NCI-H345 treated with DMSO at 0.1 percent for 48 hours (cell line): ENCODE results near the gene NANS.
"Not testable (repeated sequence)": the region's sequence is repeated elsewhere in the genome, so short reads cannot be mapped to it uniquely, and the experiment has no call there.

ENCODE experiments used
- DNase-seq: peaks from one replicate; lab custom pipeline; 2025; ENCODE audit not compliant: unreplicated experiment; lab: John Stamatoyannopoulos, UW

The NANS gene

GRCh38 chr9:98056269-98057137 lies at the start of gene NANS:
Gene NANS, plus strand, starts transcription at chr9:98056732. Its CDS starts 77 bp downstream, at chr9:98056809.
- peak; percentile 86 for DNase-seq

- no peak for DNase-seq
Measured at GRCh38 chr9:98007251-98007928, 49.1 kb upstream of the NANS start.

GRCh38 chr9:98008764-98009163 lies 47.8 kb upstream of the NANS start:
- no peak for DNase-seq

- DNase-seq, result no peak
Measured at GRCh38 chr9:98009437-98009836, 47.1 kb upstream of the NANS start.

GRCh38 chr9:98009936-98010335 lies 46.6 kb upstream of the NANS start:
- DNase-seq, result no peak

- DNase-seq, result peak; percentile 10
Measured at GRCh38 chr9:98010445-98010844, 46.1 kb upstream of the NANS start.

GRCh38 chr9:98011122-98011521 lies 45.4 kb upstream of the NANS start:
- DNase-seq, result no peak

- no peak for DNase-seq
Measured at GRCh38 chr9:98016137-98016680, 40.3 kb upstream of the NANS start.

- no peak for DNase-seq
Measured at GRCh38 chr9:98017306-98017705, 39.2 kb upstream of the NANS start.

GRCh38 chr9:98018347-98018746 lies 38.2 kb upstream of the NANS start:
- DNase-seq, result no peak

- no peak for DNase-seq
Measured at GRCh38 chr9:98019098-98019497, 37.4 kb upstream of the NANS start.

GRCh38 chr9:98019869-98020268 lies 36.7 kb upstream of the NANS start:
- DNase-seq, result not testable (repeated sequence)

- DNase-seq, result no peak
Measured at GRCh38 chr9:98020476-98021145, 35.9 kb upstream of the NANS start.

GRCh38 chr9:98021306-98022040 lies 35.1 kb upstream of the NANS start:
- no peak for DNase-seq

GRCh38 chr9:98022447-98022846 lies 34.1 kb upstream of the NANS start:
- no peak for DNase-seq

GRCh38 chr9:98024702-98025101 lies 31.8 kb upstream of the NANS start:
- DNase-seq, result peak; percentile 12

- DNase-seq, result no peak
Measured at GRCh38 chr9:98031169-98031568, 25.4 kb upstream of the NANS start.

GRCh38 chr9:98031935-98032334 lies 24.6 kb upstream of the NANS start:
- DNase-seq, result no peak

- peak; percentile 36 for DNase-seq
Measured at GRCh38 chr9:98034593-98035546, 21.7 kb upstream of the NANS start.

- no peak for DNase-seq
Measured at GRCh38 chr9:98037357-98037756, 19.2 kb upstream of the NANS start.
